PC-9 (cell line): ENCODE results near the gene GZMA.

Experiments
- EZH2 ChIP-seq: fragments of 200-600 bp; sonication (generic); IDR thresholded peaks from 2 replicates; pipeline ENCODE4 v1.8.0; 2017; ENCODE audit warnings: antibody characterized with exemption, low read depth
- TF ChIP-seq, protein P1 (sequence below): fragments of 200-600 bp; sonication (generic); conservative IDR thresholded peaks from 2 replicates; pipeline ENCODE4 v1.6.1; 2017; ENCODE audit warnings: mixed run types, antibody characterized with exemption, mild to moderate bottlenecking, moderate library complexity

DNA sequence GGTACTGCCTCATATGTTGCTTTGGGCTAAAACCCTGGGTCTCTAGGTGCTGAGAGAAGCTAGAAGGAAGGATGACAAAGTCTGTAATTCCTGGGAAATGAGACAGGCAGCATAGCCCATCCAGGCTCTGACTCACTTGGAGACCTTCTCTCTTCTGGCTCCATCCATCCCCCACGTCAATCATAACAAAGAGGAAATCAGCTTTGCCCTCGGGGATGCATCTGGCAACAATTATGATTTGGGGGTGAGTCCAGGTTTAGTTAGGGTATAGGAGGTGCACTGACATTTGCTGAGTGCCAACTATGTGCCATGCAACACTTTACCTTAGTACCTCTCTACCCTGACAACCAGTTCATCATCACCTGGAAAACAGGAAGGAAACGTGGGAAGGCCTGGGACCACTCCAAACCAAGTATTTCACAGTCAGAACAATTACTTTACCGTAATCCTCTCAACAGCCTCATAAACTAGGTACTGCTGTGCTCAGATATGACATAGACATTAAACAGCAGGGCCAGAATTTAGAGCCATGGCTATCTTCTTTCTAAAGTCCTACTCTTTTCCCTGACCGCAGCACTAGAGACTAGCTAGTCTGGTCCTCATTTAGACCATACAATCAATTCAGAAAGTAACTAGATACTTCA, 39.1 kb upstream of the GZMA start:
- TF ChIP-seq, protein P1, sequence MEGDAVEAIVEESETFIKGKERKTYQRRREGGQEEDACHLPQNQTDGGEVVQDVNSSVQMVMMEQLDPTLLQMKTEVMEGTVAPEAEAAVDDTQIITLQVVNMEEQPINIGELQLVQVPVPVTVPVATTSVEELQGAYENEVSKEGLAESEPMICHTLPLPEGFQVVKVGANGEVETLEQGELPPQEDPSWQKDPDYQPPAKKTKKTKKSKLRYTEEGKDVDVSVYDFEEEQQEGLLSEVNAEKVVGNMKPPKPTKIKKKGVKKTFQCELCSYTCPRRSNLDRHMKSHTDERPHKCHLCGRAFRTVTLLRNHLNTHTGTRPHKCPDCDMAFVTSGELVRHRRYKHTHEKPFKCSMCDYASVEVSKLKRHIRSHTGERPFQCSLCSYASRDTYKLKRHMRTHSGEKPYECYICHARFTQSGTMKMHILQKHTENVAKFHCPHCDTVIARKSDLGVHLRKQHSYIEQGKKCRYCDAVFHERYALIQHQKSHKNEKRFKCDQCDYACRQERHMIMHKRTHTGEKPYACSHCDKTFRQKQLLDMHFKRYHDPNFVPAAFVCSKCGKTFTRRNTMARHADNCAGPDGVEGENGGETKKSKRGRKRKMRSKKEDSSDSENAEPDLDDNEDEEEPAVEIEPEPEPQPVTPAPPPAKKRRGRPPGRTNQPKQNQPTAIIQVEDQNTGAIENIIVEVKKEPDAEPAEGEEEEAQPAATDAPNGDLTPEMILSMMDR, result no peak
- no peak for TF ChIP-seq EZH2
